ENCODE data around the gene MUC5B. TPM values are rescaled to one million over a fixed set of nuclear protein-coding genes. Genes with fewer than 3 reads are reported as not detected.
"Not testable (repeated sequence)": the region's sequence is repeated elsewhere in the genome, so short reads cannot be mapped to it uniquely, and the experiment has no call there.

Gene MUC5B
- total RNA-seq (not detected), polyA plus RNA-seq (not detected), total RNA-seq (not detected)

- ChIA-PET CTCF (no interaction called here), POLR2A (no interaction called here)
- Histone ChIP-seq H3K4me3 (ENCODE audit: low read length) (no peak within 1 kb of the TSS), H3K27me3 (ENCODE audit: control insufficient read depth in 2 of 2, insufficient read depth in 2 of 2, low read length in 2 of 2) (no peaks in the 10 kb centered on the region), H3K36me3 (ENCODE audit: control insufficient read depth in 2 of 3, insufficient read depth in 3 of 3, low read length in 3 of 3) (no peaks in the 10 kb centered on the region), H3K4me1 (ENCODE audit: control insufficient read depth in 2 of 2, insufficient read depth in 2 of 2, low read length in 2 of 2) (no peaks in the 10 kb centered on the region), H3K9me3 (ENCODE audit: control insufficient read depth in 2 of 3, low read length in 3 of 3) (no peaks in the 10 kb centered on the region), H3K27ac (ENCODE audit: low read depth, low read length) (no peak within 1 kb of the TSS)
- Mint-ChIP-seq H3K4me3 (no peak within 1 kb of the TSS), H3K4me1 (no peaks in the 10 kb centered on the region), H3K27me3 (peaks cover 0 to 15% (median 0%) of the 10 kb centered on the region in 5 donors), H3K9me3 (peaks cover 0 to 2% (median 0%) of the 10 kb centered on the region in 11 donors), H3K36me3 (no peaks in the 10 kb centered on the region), H3K27ac (no peak within 1 kb of the TSS)
- ATAC-seq (no peak), DNase-seq (peak in 1 of 9 donors; percentile 3)
- intact Hi-C loops (cut with micrococcal nuclease): no loop called here
Measured at GRCh38 chr11:1222491-1223345, at the start of gene MUC5B. Gene MUC5B (plus strand): TSS chr11:1223066. CDS start chr11:1223124, 58 bp downstream.

GRCh38 chr11:1173396-1173795 is 49.5 kb upstream of the MUC5B start:
- CTCF ChIA-PET; H3K4me1 ChIP-seq (ENCODE audit: control insufficient read depth in 2 of 2, insufficient read depth in 2 of 2, low read length in 2 of 2); H3K27ac ChIP-seq (ENCODE audit: low read depth, low read length); H3K36me3 ChIP-seq (ENCODE audit: control insufficient read depth in 2 of 3, insufficient read depth in 3 of 3, low read length in 3 of 3); H3K27me3 Mint-ChIP-seq; H3K4me3 Mint-ChIP-seq; H3K4me1 Mint-ChIP-seq; H3K36me3 Mint-ChIP-seq; POLR2A ChIA-PET; intact Hi-C loops (cut with micrococcal nuclease); DNase-seq; ATAC-seq; H3K4me3 ChIP-seq (ENCODE audit: low read length); H3K27me3 ChIP-seq (ENCODE audit: control insufficient read depth in 2 of 2, insufficient read depth in 2 of 2, low read length in 2 of 2); H3K27ac Mint-ChIP-seq; H3K9me3 ChIP-seq (ENCODE audit: control insufficient read depth in 2 of 3, low read length in 3 of 3): not testable (repeated sequence)
- peaks cover 0 to 31% (median 0%) of the 10 kb centered on the region in 11 donors for H3K9me3 Mint-ChIP-seq

GRCh38 chr11:1174441-1175370 is 48.2 kb upstream of the MUC5B start:
- H3K27ac Mint-ChIP-seq: no peak overlapping the region
- peaks cover 0 to 5% (median 0%) of the 10 kb centered on the region in 5 donors for H3K27me3 Mint-ChIP-seq
- intact Hi-C loops (cut with micrococcal nuclease): no loop called here
- Histone ChIP-seq H3K9me3 (ENCODE audit: control insufficient read depth in 2 of 3, low read length in 3 of 3) (no peaks in the 10 kb centered on the region), H3K36me3 (ENCODE audit: control insufficient read depth in 2 of 3, insufficient read depth in 3 of 3, low read length in 3 of 3) (no peaks in the 10 kb centered on the region), H3K27me3 (ENCODE audit: control insufficient read depth in 2 of 2, insufficient read depth in 2 of 2, low read length in 2 of 2) (no peaks in the 10 kb centered on the region), H3K4me3 (ENCODE audit: low read length) (no peak overlapping the region), H3K27ac (ENCODE audit: low read depth, low read length) (no peak overlapping the region), H3K4me1 (ENCODE audit: control insufficient read depth in 2 of 2, insufficient read depth in 2 of 2, low read length in 2 of 2) (no peaks in the 10 kb centered on the region)
- peaks cover 0 to 27% (median 0%) of the 10 kb centered on the region in 11 donors for H3K9me3 Mint-ChIP-seq
- ATAC-seq (no peak), DNase-seq (no peak)
- peaks cover 0 to 3% (median 0%) of the 10 kb centered on the region in 5 donors for H3K36me3 Mint-ChIP-seq
- POLR2A ChIA-PET: no interaction called here
- no peak overlapping the region for H3K4me3 Mint-ChIP-seq
- peaks cover 0 to 5% (median 0%) of the 10 kb centered on the region in 7 donors for H3K4me1 Mint-ChIP-seq
- CTCF ChIA-PET: no interaction called here

- Mint-ChIP-seq H3K27ac (peak overlapping the region in 1 of 9 donors; percentile 13), H3K27me3 (peaks cover 0 to 5% (median 0%) of the 10 kb centered on the region in 5 donors), H3K4me1 (peaks cover 0 to 5% (median 0%) of the 10 kb centered on the region in 7 donors), H3K9me3 (peaks cover 0 to 20% (median 0%) of the 10 kb centered on the region in 11 donors), H3K36me3 (peaks cover 0 to 3% (median 0%) of the 10 kb centered on the region in 5 donors), H3K4me3 (no peak overlapping the region)
- H3K9me3 ChIP-seq (ENCODE audit: control insufficient read depth in 2 of 3, low read length in 3 of 3): no peaks in the 10 kb centered on the region
- no peak overlapping the region for H3K27ac ChIP-seq (ENCODE audit: low read depth, low read length)
- H3K27me3 ChIP-seq (ENCODE audit: control insufficient read depth in 2 of 2, insufficient read depth in 2 of 2, low read length in 2 of 2): no peaks in the 10 kb centered on the region
- intact Hi-C loops (cut with micrococcal nuclease): no loop called here
- no peaks in the 10 kb centered on the region for H3K36me3 ChIP-seq (ENCODE audit: control insufficient read depth in 2 of 3, insufficient read depth in 3 of 3, low read length in 3 of 3)
- POLR2A ChIA-PET: no interaction called here
- no peaks in the 10 kb centered on the region for H3K4me1 ChIP-seq (ENCODE audit: control insufficient read depth in 2 of 2, insufficient read depth in 2 of 2, low read length in 2 of 2)
- DNase-seq (no peak), ATAC-seq (peak; percentile 10)
- CTCF ChIA-PET: no interaction called here
- H3K4me3 ChIP-seq (ENCODE audit: low read length): no peak overlapping the region
Measured at GRCh38 chr11:1175461-1176223, 47.2 kb upstream of the MUC5B start.

GRCh38 chr11:1176224-1177019 is 46.4 kb upstream of the MUC5B start:
- no peak for DNase-seq
- Mint-ChIP-seq H3K27ac (no peak overlapping the region), H3K36me3 (peaks cover 0 to 3% (median 0%) of the 10 kb centered on the region in 5 donors), H3K4me3 (no peak overlapping the region), H3K4me1 (peaks cover 0 to 5% (median 0%) of the 10 kb centered on the region in 7 donors), H3K27me3 (peaks cover 0 to 5% (median 0%) of the 10 kb centered on the region in 5 donors), H3K9me3 (peaks cover 0 to 12% (median 0%) of the 10 kb centered on the region in 11 donors)
- Histone ChIP-seq H3K27ac (ENCODE audit: low read depth, low read length) (no peak overlapping the region), H3K27me3 (ENCODE audit: control insufficient read depth in 2 of 2, insufficient read depth in 2 of 2, low read length in 2 of 2) (no peaks in the 10 kb centered on the region), H3K4me1 (ENCODE audit: control insufficient read depth in 2 of 2, insufficient read depth in 2 of 2, low read length in 2 of 2) (no peaks in the 10 kb centered on the region), H3K36me3 (ENCODE audit: control insufficient read depth in 2 of 3, insufficient read depth in 3 of 3, low read length in 3 of 3) (no peaks in the 10 kb centered on the region), H3K9me3 (ENCODE audit: control insufficient read depth in 2 of 3, low read length in 3 of 3) (no peaks in the 10 kb centered on the region), H3K4me3 (ENCODE audit: low read length) (no peak overlapping the region)
- ChIA-PET POLR2A (no interaction called here), CTCF (no interaction called here)
- no peak for ATAC-seq
- intact Hi-C loops (cut with micrococcal nuclease): no loop called here

Measured in naive thymus-derived CD4-positive, alpha-beta T cell (primary cell).